Kidney tubule cell (primary cell): Measurements from ENCODE around the gene LRRC55.
"Not testable (repeated sequence)": the region's sequence is repeated elsewhere in the genome, so short reads cannot be mapped to it uniquely, and the experiment has no call there.

Experiments used
- DNase-seq: peaks from one replicate; pipeline ENCODE4 v3.0.0-alpha.2; 2018; ENCODE audit warnings: low spot score

LRRC55 gene

GRCh38 chr11:57161351-57161750, 20.4 kb upstream of the LRRC55 start:
- DNase-seq = no peak

GRCh38 chr11:57162179-57162898, 19.4 kb upstream of the LRRC55 start:
- no peak for DNase-seq

GRCh38 chr11:57163160-57163868, 18.4 kb upstream of the LRRC55 start:
- no peak for DNase-seq

- DNase-seq = peak; percentile 14
Measured at GRCh38 chr11:57164317-57164716, 17.4 kb upstream of the LRRC55 start.

GRCh38 chr11:57167125-57167846, 14.5 kb upstream of the LRRC55 start:
- no peak for DNase-seq

GRCh38 chr11:57169732-57170313, 11.9 kb upstream of the LRRC55 start:
- DNase-seq = not testable (repeated sequence)

GRCh38 chr11:57172031-57172430, 9.7 kb upstream of the LRRC55 start:
- peak; percentile 40 for DNase-seq

- no peak for DNase-seq
Measured at GRCh38 chr11:57174656-57175055, 7.1 kb upstream of the LRRC55 start.

- no peak for DNase-seq
Measured at GRCh38 chr11:57175478-57175877, 6.3 kb upstream of the LRRC55 start.

- no peak for DNase-seq
Measured at GRCh38 chr11:57178334-57178733, 3.4 kb upstream of the LRRC55 start.

GRCh38 chr11:57179681-57180080, 2.1 kb upstream of the LRRC55 start:
- no peak for DNase-seq

- DNase-seq = no peak
Measured at GRCh38 chr11:57180081-57180561, 1.6 kb upstream of the LRRC55 start.

GRCh38 chr11:57180964-57181363, 789 bp upstream of the LRRC55 start:
- no peak for DNase-seq

GRCh38 chr11:57182896-57183295, 1.1 kb downstream of the LRRC55 start:
- DNase-seq = no peak

- no peak for DNase-seq
Measured at GRCh38 chr11:57190548-57190947, 8.8 kb downstream of the LRRC55 start.

- no peak for DNase-seq
Measured at GRCh38 chr11:57191311-57192219, 9.8 kb downstream of the LRRC55 start.

GRCh38 chr11:57192316-57192715, 10.6 kb downstream of the LRRC55 start:
- DNase-seq = no peak

- DNase-seq = no peak
Measured at GRCh38 chr11:57196596-57196995, 14.8 kb downstream of the LRRC55 start.

- DNase-seq = no peak
Measured at GRCh38 chr11:57197762-57198161, 16.0 kb downstream of the LRRC55 start.

GRCh38 chr11:57199330-57199729, 17.6 kb downstream of the LRRC55 start:
- DNase-seq = no peak

GRCh38 chr11:57200917-57201316, 19.2 kb downstream of the LRRC55 start:
- DNase-seq = no peak
